Esophagus muscularis mucosa (tissue), 4 donors: Measurements from ENCODE around the gene METRNL. TPM values are rescaled to one million over a fixed set of nuclear protein-coding genes. Genes with fewer than 3 reads are reported as not detected.

Experiments used
- DNase-seq: peaks from one replicate; pipeline ENCODE4 v3.0.0-alpha.2; 2017; ENCODE audit errors: extremely low spot score
- H3K27ac ChIP-seq, 4 donors: fragments of 200-600 bp; sonication (generic); replicated peaks in 1 of 4; 1 replicate in 3 of 4; 2 replicates in 1 of 4; pipeline ENCODE4 v1.5.1; 2016 to 2019; ENCODE audit warnings: mild to moderate bottlenecking in 1 of 4
- H3K27me3 ChIP-seq, 4 donors: fragments of 200-600 bp; sonication (generic); one replicate each; pipeline versions ENCODE4 v1.5.1 to v1.6.0; 2016 to 2019
- H3K36me3 ChIP-seq, 4 donors: fragments of 200-600 bp; sonication (generic); one replicate each; pipeline ENCODE4 v1.5.1; 2016 to 2019
- H3K4me1 ChIP-seq, 4 donors: fragments of 200-600 bp; sonication (generic); one replicate each; pipeline ENCODE4 v1.5.1; 2016 to 2019
- H3K4me3 ChIP-seq, 4 donors: fragments of 200-600 bp; sonication (generic); 1 replicate in 2 of 4; 2 replicates in 2 of 4; pipeline ENCODE4 v1.5.1; 2016 to 2019; ENCODE audit warnings: mild to moderate bottlenecking in 4 of 4, moderate library complexity in 1 of 4
- H3K9me3 ChIP-seq, 4 donors: fragments of 200-600 bp; sonication (generic); 1 replicate in 3 of 4; 2 replicates in 1 of 4; pipeline ENCODE4 v1.5.1; 2016 to 2019
- CTCF ChIP-seq, 3 experiments: fragments of 200-600 bp in 2 of 3; fragments of 450-650 bp in 1 of 3; sonication (generic) in 2 of 3; IDR thresholded peaks; one replicate each; pipeline ENCODE4 v1.5.1; 2017 to 2019; ENCODE audit warnings: antibody characterized with exemption in 3 of 3, mild to moderate bottlenecking in 2 of 3, moderate library complexity in 1 of 3
- EP300 ChIP-seq: sonication (generic); formaldehyde crosslinking; IDR thresholded peaks from one replicate; pipeline ENCODE4 v1.6.1; 2017; ENCODE audit warnings: antibody characterized with exemption
- POLR2A ChIP-seq: fragments of 450-650 bp; IDR thresholded peaks from one replicate; pipeline ENCODE4 v1.6.1; 2017; ENCODE audit warnings: antibody characterized with exemption, moderate library complexity, mild to moderate bottlenecking, low read depth
- POLR2AphosphoS5 ChIP-seq, 2 donors: sonication (generic); formaldehyde crosslinking; IDR thresholded peaks; one replicate each; pipeline ENCODE4 v1.6.1; 2017; ENCODE audit warnings: antibody characterized with exemption in 2 of 2
- WGBS: methylation state at CpG from one replicate; pipeline ENCODE4 v1.1.5; 2018; 5-methylcytosine and 5-hydroxymethylcytosine counted together
- intact Hi-C: fragments of 100-400 bp; cut with DNase I; formaldehyde crosslinking; loops from one replicate; pipeline ENCODE4 v1.15.1; 2023
- total RNA-seq, 4 donors: library from RNA; depleted of rRNA; stranded (reverse); fragments of >200 nt; gene quantifications; one replicate each; pipeline versions ENCODE4 v1.1.0 to v1.2.1, GENCODE V29; 2016

The METRNL gene
- total RNA-seq, 4 donors from 2014 or later = 36.5 to 124 (median 61.5) TPM

GRCh38 chr17:83077411-83077810, 2.0 kb upstream of the METRNL start:
- Histone ChIP-seq H3K4me1 (peaks cover 21 to 39% (median 32%) of the 10 kb centered on the region in 4 donors), H3K9me3 (no peaks in the 10 kb centered on the region), H3K4me3 (no peak overlapping the region), H3K36me3 (no peaks in the 10 kb centered on the region), H3K27ac (no peak overlapping the region), H3K27me3 (peaks cover 0 to 7% (median 0%) of the 10 kb centered on the region in 4 donors)
- DNase-seq = no peak
- TF ChIP-seq POLR2AphosphoS5 (IDR thresholded peaks at IDR 0.05) (no peak), EP300 (no peak), POLR2A (no peak), CTCF (IDR thresholded peaks at IDR 0.05) (no peak)
- intact Hi-C loops = no loop called here
- 58% methylated on average over 8 of the region's 11 CpGs for WGBS

- no peaks in the 10 kb centered on the region for H3K36me3 ChIP-seq
- H3K27ac ChIP-seq = no peak overlapping the region
- no peak for DNase-seq
- TF ChIP-seq POLR2A = no peak
- no peak for TF ChIP-seq CTCF (IDR thresholded peaks at IDR 0.05)
- TF ChIP-seq EP300 = no peak
- no peak for TF ChIP-seq POLR2AphosphoS5 (IDR thresholded peaks at IDR 0.05)
- H3K4me1 ChIP-seq = peaks cover 26 to 41% (median 37%) of the 10 kb centered on the region in 4 donors
- WGBS = 62% methylated on average over 4 of the region's 7 CpGs
- intact Hi-C loops = loop anchor here (2.0 kb wide), 1 partner anchor 25 kb away; no protein-coding TSS in a partner anchor
- H3K4me3 ChIP-seq = no peak overlapping the region
- no peaks in the 10 kb centered on the region for H3K9me3 ChIP-seq
- peaks cover 0 to 7% (median 0%) of the 10 kb centered on the region in 4 donors for H3K27me3 ChIP-seq
Observed at GRCh38 chr17:83077939-83078338, 1.5 kb upstream of the METRNL start.

- WGBS = 7% methylated on average over 40 of the region's 93 CpGs
- Histone ChIP-seq H3K4me1 (peaks cover 33 to 48% (median 44%) of the 10 kb centered on the region in 4 donors), H3K27me3 (peaks cover 0 to 7% (median 0%) of the 10 kb centered on the region in 4 donors), H3K36me3 (no peaks in the 10 kb centered on the region), H3K27ac (peak overlapping the region; percentile 75 to 91 (median 80)), H3K4me3 (peak overlapping the region; percentile 77 to 93 (median 87)), H3K9me3 (no peaks in the 10 kb centered on the region)
- intact Hi-C loops = loop anchor here (2.0 kb wide), 1 partner anchor 26 kb away; no protein-coding TSS in a partner anchor
- TF ChIP-seq POLR2A (no peak), CTCF (IDR thresholded peaks at IDR 0.05) (no peak), POLR2AphosphoS5 (IDR thresholded peaks at IDR 0.05) (no peak), EP300 (no peak)
- DNase-seq = no peak
Observed at GRCh38 chr17:83078378-83079351, 744 bp upstream of the METRNL start.

DNA sequence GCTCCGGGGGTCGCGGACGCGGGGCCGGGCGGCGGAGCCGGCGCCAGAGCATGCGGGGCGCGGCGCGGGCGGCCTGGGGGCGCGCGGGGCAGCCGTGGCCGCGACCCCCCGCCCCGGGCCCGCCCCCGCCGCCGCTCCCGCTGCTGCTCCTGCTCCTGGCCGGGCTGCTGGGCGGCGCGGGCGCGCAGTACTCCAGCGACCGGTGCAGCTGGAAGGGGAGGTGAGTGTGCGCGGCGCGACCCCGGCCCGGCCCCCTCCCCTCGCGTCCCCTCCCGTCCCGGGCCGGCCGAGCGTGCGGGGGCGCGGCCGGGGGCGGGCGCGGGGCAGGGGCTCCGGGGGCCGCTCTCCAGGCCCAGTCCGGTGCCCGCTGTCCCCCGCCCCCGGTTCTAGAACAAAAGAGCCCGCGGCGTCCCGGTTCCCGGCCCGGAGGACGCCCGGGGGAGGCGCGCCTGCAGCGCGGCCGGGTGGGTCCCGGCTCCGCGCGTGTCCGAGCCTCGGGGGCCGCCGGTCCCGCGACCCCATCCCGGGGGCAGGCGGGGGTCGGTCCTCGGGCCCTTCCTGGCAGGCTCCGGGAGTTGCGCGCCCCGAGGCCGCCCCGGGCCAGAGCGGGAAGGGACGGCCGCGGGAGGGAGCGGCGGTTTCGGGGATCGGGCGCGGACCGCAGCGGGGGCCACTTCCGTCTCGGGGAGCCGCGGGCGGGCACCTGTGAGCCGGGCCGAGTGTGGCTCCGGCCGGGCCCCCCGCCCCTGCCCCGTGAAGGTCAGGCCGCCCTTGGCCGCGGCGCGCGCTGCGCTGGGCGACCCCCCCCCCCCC, 563 bp downstream of the METRNL start:
- peaks cover 0 to 8% (median 5%) of the 10 kb centered on the region in 4 donors for H3K36me3 ChIP-seq
- no peaks in the 10 kb centered on the region for H3K9me3 ChIP-seq
- no peak for DNase-seq
- peaks cover 47 to 61% (median 57%) of the 10 kb centered on the region in 4 donors for H3K4me1 ChIP-seq
- peak overlapping the region; percentile 77 to 93 (median 87) for H3K4me3 ChIP-seq
- 0% methylated on average over 36 of the region's 127 CpGs for WGBS
- H3K27me3 ChIP-seq = peaks cover 0 to 7% (median 0%) of the 10 kb centered on the region in 4 donors
- intact Hi-C loops = loop anchor here (2.0 kb wide), 1 partner anchor 27 kb away; no protein-coding TSS in a partner anchor
- TF ChIP-seq POLR2AphosphoS5 (IDR thresholded peaks at IDR 0.05) (no peak), EP300 (no peak), CTCF (IDR thresholded peaks at IDR 0.05) (no peak), POLR2A (no peak)
- peak overlapping the region; percentile 87 to 94 (median 92) for H3K27ac ChIP-seq
